Natural killer cell (primary cell): ENCODE data around the gene DGUOK. TPM values are rescaled to one million over a fixed set of nuclear protein-coding genes. Genes with fewer than 3 reads are reported as not detected.
A peak's percentile ranks its signal among the peaks of the same experiment; 100 is the strongest.

Experiments
- ATAC-seq, 3 donors: fragments of 150-1000 bp in 2 of 3; fragments of 200-7000 bp in 1 of 3; cut with Tn5 transposase; 1 replicate in 1 of 3; 2 replicates in 2 of 3; pipeline ENCODE4 v1.10.0; 2021; ENCODE audit warnings: mild to moderate bottlenecking in 2 of 3, moderate library complexity in 2 of 3
- DNase-seq, 2 donors: peaks; one replicate each; pipeline versions ENCODE4 v3.0.0 to v3.0.0-alpha.2; 2013 to 2021; ENCODE audit warnings: mixed read lengths in 1 of 2
- H3K27ac ChIP-seq: one replicate; pipeline ENCODE4 v1.5.1; 2013; ENCODE audit warnings: mild to moderate bottlenecking, low read length
- H3K27me3 ChIP-seq: one replicate; pipeline ENCODE4 v1.6.1; 2013; ENCODE audit warnings: low read length; ENCODE audit not compliant: control insufficient read depth, insufficient read depth
- H3K36me3 ChIP-seq: one replicate; pipeline ENCODE4 v1.6.1; 2013; ENCODE audit warnings: low read length; ENCODE audit not compliant: control insufficient read depth, insufficient read depth
- H3K4me1 ChIP-seq: one replicate; pipeline ENCODE4 v1.6.1; 2013; ENCODE audit warnings: low read length; ENCODE audit not compliant: control insufficient read depth, insufficient read depth
- H3K4me3 ChIP-seq: one replicate; pipeline ENCODE4 v1.5.1; 2013; ENCODE audit warnings: low read length
- H3K9me3 ChIP-seq: one replicate; pipeline ENCODE4 v1.6.1; 2013; ENCODE audit warnings: low read length; ENCODE audit not compliant: control insufficient read depth, insufficient read depth
- H3K27ac Mint-ChIP-seq, 2 donors: one replicate each; pipeline ENCODE4 v1.8.0; 2022; ENCODE audit warnings: mild to moderate bottlenecking in 2 of 2, mixed read lengths in 2 of 2, moderate library complexity in 1 of 2
- H3K27me3 Mint-ChIP-seq, 2 donors: one replicate each; pipeline ENCODE4 v1.8.0; 2022; ENCODE audit warnings: low read depth in 2 of 2, mixed read lengths in 2 of 2
- H3K36me3 Mint-ChIP-seq: one replicate; pipeline ENCODE4 v1.8.0; 2022; ENCODE audit warnings: mixed read lengths
- H3K4me1 Mint-ChIP-seq, 2 donors: one replicate each; pipeline ENCODE4 v1.8.0; 2022; ENCODE audit warnings: mixed read lengths in 2 of 2
- H3K4me3 Mint-ChIP-seq: one replicate; pipeline ENCODE4 v1.8.0; 2022; ENCODE audit warnings: mild to moderate bottlenecking, moderate library complexity, mixed read lengths
- H3K9me3 Mint-ChIP-seq, 2 donors: one replicate each; pipeline ENCODE4 v1.8.0; 2022; ENCODE audit warnings: mixed read lengths in 2 of 2
- WGBS: methylation state at CpG from one replicate; pipeline ENCODE4 v1.1.7; 2013; ENCODE audit warnings: missing lambda C conversion rate; ENCODE audit not compliant: insufficient coverage; 5-methylcytosine and 5-hydroxymethylcytosine counted together
- intact Hi-C: fragments of 100-400 bp; cut with micrococcal nuclease; formaldehyde crosslinking; loops from one replicate; pipeline ENCODE4 v1.14.2; 2022
- total RNA-seq, 4 donors: library from RNA; stranded (reverse); fragments of 120-200 nt in 1 of 4; gene quantifications; one replicate each; pipeline versions ENCODE4 v1.2.3 to v1.2.4, GENCODE V29; 2013 to 2022
- TF ChIP-seq, protein P1 (sequence below): fragments of 200-600 bp; IDR thresholded peaks from one replicate; pipeline ENCODE4 v1.8.0; 2022; ENCODE audit warnings: antibody characterized with exemption

DGUOK gene
- total RNA-seq, 3 donors from 2014 or later (not counting 1 experiment from before 2014, with no cell fraction given): 47.6 to 56.8 (median 54.8) TPM

DNA sequence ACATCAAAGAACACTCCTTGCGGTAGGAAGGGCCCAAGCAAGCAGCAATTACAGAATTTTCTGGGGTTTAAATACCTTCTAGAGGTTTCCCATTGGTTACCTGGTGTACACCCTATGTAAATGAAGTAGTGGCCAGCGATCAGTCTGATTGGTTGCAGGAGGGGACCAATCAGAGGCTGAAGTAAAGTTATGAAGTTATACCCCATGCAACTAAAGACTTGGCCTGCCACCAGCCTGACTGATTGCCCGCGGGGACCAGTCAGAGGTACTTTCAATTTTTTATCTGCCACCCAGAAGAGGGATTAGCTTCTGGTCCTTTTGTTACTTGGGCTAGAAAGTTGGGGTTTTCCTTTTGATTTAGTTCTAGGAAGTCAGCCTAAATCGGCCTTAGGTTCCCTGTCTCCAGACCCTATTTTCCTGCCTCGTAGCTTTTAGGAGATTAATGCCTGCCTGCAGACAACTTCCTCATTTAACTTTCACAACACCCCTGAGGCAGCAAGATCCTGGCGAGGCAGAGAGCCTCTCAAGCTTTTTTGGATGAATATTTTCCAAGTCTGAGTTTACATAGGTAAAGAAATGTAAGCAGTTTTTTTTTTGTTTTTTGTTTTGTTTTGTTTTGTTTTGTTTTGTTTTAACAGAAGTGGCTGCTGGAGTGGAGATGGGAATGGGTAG lies 1.5 kb upstream of the DGUOK start:
- Mint-ChIP-seq H3K27ac (no peak overlapping the region), H3K36me3 (no peaks in the 10 kb centered on the region), H3K4me3 (peak overlapping the region; percentile 36), H3K4me1 (peaks cover 25 to 28% of the 10 kb centered on the region in 2 donors), H3K9me3 (no peaks in the 10 kb centered on the region), H3K27me3 (peaks cover 0 to 3% of the 10 kb centered on the region in 2 donors)
- no peak for DNase-seq
- Histone ChIP-seq H3K36me3 (no peaks in the 10 kb centered on the region), H3K27ac (no peak overlapping the region), H3K4me3 (no peak overlapping the region), H3K9me3 (no peaks in the 10 kb centered on the region), H3K27me3 (no peaks in the 10 kb centered on the region), H3K4me1 (peaks cover 19% of the 10 kb centered on the region)
- TF ChIP-seq, protein P1, sequence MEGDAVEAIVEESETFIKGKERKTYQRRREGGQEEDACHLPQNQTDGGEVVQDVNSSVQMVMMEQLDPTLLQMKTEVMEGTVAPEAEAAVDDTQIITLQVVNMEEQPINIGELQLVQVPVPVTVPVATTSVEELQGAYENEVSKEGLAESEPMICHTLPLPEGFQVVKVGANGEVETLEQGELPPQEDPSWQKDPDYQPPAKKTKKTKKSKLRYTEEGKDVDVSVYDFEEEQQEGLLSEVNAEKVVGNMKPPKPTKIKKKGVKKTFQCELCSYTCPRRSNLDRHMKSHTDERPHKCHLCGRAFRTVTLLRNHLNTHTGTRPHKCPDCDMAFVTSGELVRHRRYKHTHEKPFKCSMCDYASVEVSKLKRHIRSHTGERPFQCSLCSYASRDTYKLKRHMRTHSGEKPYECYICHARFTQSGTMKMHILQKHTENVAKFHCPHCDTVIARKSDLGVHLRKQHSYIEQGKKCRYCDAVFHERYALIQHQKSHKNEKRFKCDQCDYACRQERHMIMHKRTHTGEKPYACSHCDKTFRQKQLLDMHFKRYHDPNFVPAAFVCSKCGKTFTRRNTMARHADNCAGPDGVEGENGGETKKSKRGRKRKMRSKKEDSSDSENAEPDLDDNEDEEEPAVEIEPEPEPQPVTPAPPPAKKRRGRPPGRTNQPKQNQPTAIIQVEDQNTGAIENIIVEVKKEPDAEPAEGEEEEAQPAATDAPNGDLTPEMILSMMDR: no peak
- WGBS: 82% methylated on average over 7 of the region's 7 CpGs
- intact Hi-C loops: no loop called here
- no peak for ATAC-seq

DNA sequence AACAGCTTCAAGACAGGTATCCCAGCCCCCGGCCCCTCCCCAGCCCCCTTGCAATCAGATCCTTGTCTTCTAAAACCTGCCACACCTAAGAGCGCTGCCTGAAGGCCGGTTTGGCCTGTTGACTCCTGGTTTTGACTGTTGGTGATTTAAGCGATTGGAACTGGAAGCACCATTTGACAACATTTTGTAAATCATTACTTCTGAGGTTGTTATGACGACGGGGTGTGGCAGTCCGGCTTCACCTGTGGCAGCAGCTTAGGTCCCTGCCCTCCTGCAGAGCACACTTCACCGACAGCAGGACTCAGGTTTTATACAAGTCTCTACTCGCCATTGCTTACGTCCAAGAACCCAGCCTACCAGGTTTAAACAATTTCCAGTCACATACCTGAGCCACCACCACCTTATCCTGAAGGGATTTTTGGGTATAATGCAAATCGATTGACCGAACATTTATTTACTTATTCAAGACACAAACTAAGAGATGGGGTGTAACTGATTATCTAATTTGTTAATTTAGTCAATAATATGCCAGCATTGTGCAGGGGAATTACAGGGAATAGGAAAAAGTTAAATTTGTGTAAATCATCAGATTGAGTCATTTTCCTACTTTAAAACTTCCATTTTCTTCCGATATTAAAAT lies 707 bp upstream of the DGUOK start:
- H3K9me3 ChIP-seq: no peaks in the 10 kb centered on the region
- DNase-seq: peak in 1 of 2 donors; percentile 27
- H3K27me3 ChIP-seq: no peaks in the 10 kb centered on the region
- H3K36me3 ChIP-seq: no peaks in the 10 kb centered on the region
- ATAC-seq: no peak
- peaks cover 19% of the 10 kb centered on the region for H3K4me1 ChIP-seq
- no peaks in the 10 kb centered on the region for H3K9me3 Mint-ChIP-seq
- 95% methylated on average over 10 of the region's 13 CpGs for WGBS
- TF ChIP-seq, protein P1: no peak
- H3K4me3 Mint-ChIP-seq: peak overlapping the region; percentile 80
- peaks cover 27 to 36% of the 10 kb centered on the region in 2 donors for H3K4me1 Mint-ChIP-seq
- H3K27me3 Mint-ChIP-seq: peaks cover 0 to 2% of the 10 kb centered on the region in 2 donors
- peak overlapping the region; percentile 95 to 96 for H3K27ac Mint-ChIP-seq
- intact Hi-C loops: loop anchor here (1.0 to 2.0 kb wide), 3 partner anchors 59 to 107 kb away; partner anchors contain the start of genes STAMBP and TET3
- H3K4me3 ChIP-seq: peak overlapping the region; percentile 40
- no peaks in the 10 kb centered on the region for H3K36me3 Mint-ChIP-seq
- H3K27ac ChIP-seq: peak overlapping the region; percentile 99

DNA sequence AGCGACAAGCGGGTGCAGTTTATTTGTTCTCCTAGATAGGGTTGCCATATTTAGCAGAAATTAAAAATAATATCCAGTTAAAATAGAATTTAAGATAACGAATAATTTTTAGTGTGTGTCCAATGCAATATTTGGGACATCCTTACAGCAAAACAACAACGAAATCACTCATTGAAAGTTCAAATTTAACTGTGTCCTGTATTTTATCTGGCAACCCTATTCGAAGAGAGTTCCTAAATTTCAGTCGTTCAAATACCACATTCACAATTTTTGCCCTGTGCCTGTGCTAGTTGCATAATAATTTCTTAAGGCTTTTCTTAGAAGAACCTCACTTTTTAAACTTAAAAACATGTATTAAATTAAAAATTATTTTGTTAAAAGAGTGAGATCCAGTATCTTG lies 664 bp downstream of the DGUOK start:
- Histone ChIP-seq H3K36me3 (no peaks in the 10 kb centered on the region), H3K4me3 (peak overlapping the region; percentile 88), H3K27me3 (no peaks in the 10 kb centered on the region), H3K9me3 (no peaks in the 10 kb centered on the region), H3K27ac (peak overlapping the region; percentile 99), H3K4me1 (peaks cover 23% of the 10 kb centered on the region)
- DNase-seq (no peak), ATAC-seq (no peak)
- WGBS: 24% methylated on average over 5 of the region's 6 CpGs
- Mint-ChIP-seq H3K27me3 (no peaks in the 10 kb centered on the region), H3K4me1 (peaks cover 41 to 49% of the 10 kb centered on the region in 2 donors), H3K36me3 (no peaks in the 10 kb centered on the region), H3K9me3 (no peaks in the 10 kb centered on the region), H3K4me3 (peak overlapping the region; percentile 80), H3K27ac (peak overlapping the region; percentile 95 to 96)
- intact Hi-C loops: loop anchor here (2.0 kb wide), 2 partner anchors 57 to 105 kb away; partner anchors contain the start of gene TET3
- TF ChIP-seq, protein P1: no peak
